GM21367 (cell line): ENCODE measurements around the gene GLIPR1.
A peak's percentile ranks its signal among the peaks of the same experiment; 100 is the strongest.
"Not testable (repeated sequence)": the region's sequence is repeated elsewhere in the genome, so short reads cannot be mapped to it uniquely, and the experiment has no call there.

Experiments used
- ATAC-seq: cut with Tn5 transposase; IDR thresholded peaks from one replicate; pipeline ENCODE4 v1.9.1; 2021; ENCODE audit not compliant: unreplicated experiment

Gene GLIPR1

DNA sequence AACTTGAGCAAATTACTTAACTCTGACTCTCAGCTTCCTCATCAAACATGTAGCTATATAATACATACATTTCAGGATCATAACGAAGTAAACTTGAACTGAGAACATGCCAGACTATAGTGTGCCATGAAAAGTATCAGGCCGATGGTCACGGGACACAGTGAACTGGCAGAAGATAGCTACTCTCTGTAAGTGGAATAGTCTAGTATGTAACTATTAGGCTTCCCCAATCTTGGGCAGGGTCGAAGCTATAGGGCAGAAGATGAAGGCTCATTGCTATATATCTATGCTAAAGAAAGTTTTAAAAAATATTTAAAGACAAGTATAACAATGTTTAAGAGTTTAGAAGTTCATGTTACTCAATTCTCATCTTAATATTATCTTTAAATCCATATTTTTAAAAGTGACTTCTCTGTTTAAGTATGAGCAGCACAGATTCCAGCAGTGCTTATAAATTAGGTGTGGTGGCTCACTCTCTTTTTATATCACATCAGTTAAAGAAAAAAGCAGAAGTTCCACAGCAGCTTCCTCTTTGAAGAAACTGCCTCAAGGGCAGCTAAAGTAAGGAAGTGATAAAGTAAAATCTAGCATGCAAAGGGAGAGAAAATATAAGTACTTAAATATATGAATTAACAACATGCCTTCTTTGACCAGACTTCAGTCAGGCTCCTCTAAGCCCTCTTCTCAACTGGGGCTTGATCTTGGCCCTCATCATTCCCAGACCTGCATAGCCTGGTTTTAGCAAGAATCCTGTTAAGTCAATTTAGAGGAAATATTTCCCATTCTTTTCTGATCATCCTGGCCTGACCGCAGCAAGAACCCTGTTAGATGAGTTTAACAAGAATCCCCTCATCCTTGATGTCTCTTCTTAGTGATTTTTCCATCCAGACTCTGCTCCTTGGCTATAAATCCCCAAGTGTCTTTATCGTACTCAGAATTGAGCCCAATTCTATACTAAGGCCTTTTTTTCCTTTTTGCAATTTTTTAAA is 8.4 kb upstream of the GLIPR1 start:
- ATAC-seq, result peak; percentile 78

DNA sequence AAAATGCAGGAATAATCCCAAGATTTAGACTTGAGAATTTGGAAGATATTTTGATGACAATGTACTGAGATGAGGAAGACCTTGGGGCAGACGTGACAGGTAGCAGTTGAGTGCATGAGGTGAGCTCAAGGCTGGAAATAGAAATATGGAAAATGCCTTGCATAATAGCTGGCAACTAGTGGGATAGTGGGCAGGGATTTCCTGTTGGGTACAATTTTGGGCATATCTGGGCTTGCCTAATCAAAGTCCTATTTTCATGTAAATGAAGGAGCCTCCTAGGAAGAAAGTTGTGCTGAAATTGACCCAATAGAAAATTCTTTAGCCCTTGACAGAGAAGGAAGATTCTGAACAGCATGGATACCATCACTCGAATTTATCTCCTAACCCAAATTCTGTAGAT is 6.4 kb upstream of the GLIPR1 start:
- ATAC-seq, result no peak

GRCh38 chr12:75476071-75476470 is 4.5 kb upstream of the GLIPR1 start:
- no peak for ATAC-seq

- ATAC-seq, result no peak
These were observed 3.4 kb upstream of the GLIPR1 start for GRCh38 chr12:75477137-75477536.

GRCh38 chr12:75478116-75478794 is 2.3 kb upstream of the GLIPR1 start:
- peak; percentile 24 for ATAC-seq

DNA sequence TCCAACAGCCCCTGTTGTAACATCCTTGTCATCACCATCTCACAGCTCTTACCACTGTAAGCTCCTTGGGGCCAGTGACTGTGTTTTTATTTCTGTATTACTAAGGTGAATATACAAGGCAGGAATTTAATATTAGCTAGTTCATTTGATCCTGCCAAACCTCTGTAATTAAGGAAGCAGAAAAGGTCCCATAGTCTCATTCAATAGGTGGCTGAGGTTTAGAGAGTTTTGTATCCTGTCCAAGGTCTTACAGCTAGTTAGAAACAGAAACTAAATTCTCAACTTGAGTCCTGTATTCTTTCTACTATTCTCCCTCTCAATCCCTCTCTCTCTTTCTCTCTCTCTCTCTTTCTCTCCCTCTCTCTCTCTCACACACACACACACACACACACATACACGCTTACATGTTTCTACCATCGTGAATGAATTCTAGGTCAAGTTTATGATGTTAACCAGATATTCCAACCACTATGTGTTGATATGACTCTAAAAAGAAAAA is 543 bp upstream of the GLIPR1 start:
- ATAC-seq, result peak; percentile 34

GRCh38 chr12:75481013-75481705 is 604 bp downstream of the GLIPR1 start:
- peak; percentile 10 for ATAC-seq

- ATAC-seq, result no peak
These were observed 1.2 kb downstream of the GLIPR1 start for GRCh38 chr12:75481774-75482173.

GRCh38 chr12:75482646-75483045 is 2.1 kb downstream of the GLIPR1 start:
- ATAC-seq, result no peak

GRCh38 chr12:75483431-75483830 is 2.9 kb downstream of the GLIPR1 start:
- no peak for ATAC-seq

GRCh38 chr12:75484450-75484849 is 3.9 kb downstream of the GLIPR1 start:
- ATAC-seq, result not testable (repeated sequence)

GRCh38 chr12:75487308-75487707 is 6.8 kb downstream of the GLIPR1 start:
- no peak for ATAC-seq

DNA sequence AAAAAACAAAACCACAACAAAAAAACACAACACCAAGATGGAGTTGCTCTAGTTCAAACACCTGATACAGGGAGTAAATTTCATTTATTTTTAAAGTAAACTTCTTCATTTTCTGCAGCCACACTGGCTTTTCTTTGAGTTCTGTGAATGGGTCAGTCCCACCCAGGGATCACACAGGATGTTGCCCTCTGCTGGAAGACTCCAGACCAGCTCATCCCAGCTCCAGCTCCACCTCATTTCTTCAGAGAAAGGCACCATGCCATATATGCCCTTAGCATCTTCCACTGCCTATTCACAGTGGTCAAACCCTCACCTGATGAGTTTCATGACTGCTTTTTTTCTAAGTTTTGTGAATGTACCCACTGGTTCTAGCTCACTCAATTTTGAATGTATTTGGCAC is 8.0 kb downstream of the GLIPR1 start:
- peak; percentile 33 for ATAC-seq

- no peak for ATAC-seq
These were observed 8.6 kb downstream of the GLIPR1 start for GRCh38 chr12:75489187-75489586.

GRCh38 chr12:75489613-75490210 is 9.2 kb downstream of the GLIPR1 start:
- ATAC-seq, result peak; percentile 61

DNA sequence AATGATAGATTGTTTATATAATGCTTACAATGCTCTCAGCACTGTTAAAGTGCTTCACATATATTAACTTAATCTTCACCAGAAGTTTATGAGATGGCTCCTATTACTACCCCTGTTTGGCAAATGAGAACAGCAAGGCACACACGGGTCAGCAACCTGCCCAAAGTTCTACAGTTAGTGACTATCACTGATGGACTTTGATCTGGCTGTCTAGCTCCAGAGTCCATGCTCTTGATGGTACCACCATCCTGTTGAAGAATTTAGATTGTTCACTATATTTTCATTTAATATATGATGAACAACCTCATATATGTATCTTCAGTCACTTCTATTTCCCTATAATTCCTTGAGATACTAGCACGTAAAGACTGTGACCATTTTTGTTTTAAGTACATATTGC is 10.6 kb downstream of the GLIPR1 start:
- no peak for ATAC-seq

- ATAC-seq, result no peak
These were observed 22.9 kb downstream of the GLIPR1 start for GRCh38 chr12:75503459-75503858.

GRCh38 chr12:75503866-75504265 is 23.3 kb downstream of the GLIPR1 start:
- no peak for ATAC-seq

GRCh38 chr12:75505706-75506312 is 25.3 kb downstream of the GLIPR1 start:
- peak; percentile 55 for ATAC-seq

DNA sequence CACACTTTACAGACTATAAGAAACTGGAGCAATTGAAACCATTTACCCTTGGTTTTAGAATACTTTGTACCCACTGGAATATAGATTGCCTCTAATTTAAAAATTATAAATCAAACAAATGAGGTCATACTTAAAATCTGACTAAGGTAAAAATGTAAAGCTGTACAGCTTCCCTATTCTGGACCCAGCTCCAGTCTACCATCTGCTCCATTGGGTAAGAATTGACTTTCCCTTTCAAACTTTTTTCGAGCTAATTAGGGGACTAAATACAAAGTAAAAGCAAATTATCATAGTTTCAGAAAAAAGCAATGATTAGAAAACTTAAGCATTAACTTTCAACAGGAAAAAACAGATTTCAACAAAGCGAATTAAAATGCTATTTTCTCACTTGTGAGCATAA is 26.5 kb downstream of the GLIPR1 start:
- no peak for ATAC-seq
